HL-60 (cell line): ENCODE results near the gene ADRB1.

ENCODE experiments used
- GABPA ChIP-seq: IDR thresholded peaks from 2 replicates; pipeline ENCODE4 v1.6.1; 2012; ENCODE audit warnings: low read depth
- POLR2AphosphoS5 ChIP-seq: IDR thresholded peaks from 2 replicates; pipeline ENCODE4 v1.6.1; 2012; ENCODE audit warnings: low read depth
- SPI1 ChIP-seq: IDR thresholded peaks from 2 replicates; pipeline ENCODE4 v1.6.1; 2012; ENCODE audit warnings: low read depth, mild to moderate bottlenecking, borderline replicate concordance
- TF ChIP-seq, protein P1 (sequence below): IDR thresholded peaks from one replicate; pipeline ENCODE4 v1.5.1; 2011; ENCODE audit warnings: low read length, control low read depth, inconsistent platforms; ENCODE audit not compliant: insufficient read depth
- TF ChIP-seq, protein P2 (sequence below): IDR thresholded peaks from 2 replicates; pipeline ENCODE4 v1.6.1; 2012; ENCODE audit warnings: low read depth; ENCODE audit not compliant: insufficient replicate concordance

DNA sequence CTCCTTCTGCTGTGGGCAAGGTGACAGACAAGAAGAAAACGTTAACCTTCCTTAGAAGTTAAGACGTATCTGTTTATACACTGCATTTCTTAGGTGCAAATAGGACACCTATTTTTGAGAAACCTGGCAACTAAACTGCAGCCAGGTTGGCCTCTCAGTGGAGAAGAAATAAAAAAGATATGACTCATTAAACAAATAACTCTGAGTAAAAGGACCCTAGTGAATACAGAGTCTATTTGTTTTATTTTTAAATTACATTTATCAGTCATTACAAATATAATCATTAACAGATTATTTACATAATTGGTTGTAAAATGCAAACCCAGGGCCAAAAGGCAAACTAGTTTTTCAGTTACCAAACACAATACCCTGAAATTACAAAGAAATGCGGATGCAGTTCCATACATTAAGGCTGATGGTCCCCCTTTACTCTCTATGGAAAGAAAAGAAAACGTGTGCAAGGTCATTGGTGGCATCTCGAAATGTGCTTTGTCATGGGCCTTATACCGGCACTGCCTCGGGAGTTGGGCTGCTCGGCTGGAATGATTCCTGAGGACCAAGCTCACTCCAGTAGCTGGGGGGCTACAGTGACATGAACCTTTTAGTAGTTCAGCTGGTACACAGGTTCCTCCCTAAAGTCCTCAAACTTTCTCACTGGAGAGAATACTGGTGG lies 38.4 kb downstream of the ADRB1 start:
- TF ChIP-seq, protein P1, sequence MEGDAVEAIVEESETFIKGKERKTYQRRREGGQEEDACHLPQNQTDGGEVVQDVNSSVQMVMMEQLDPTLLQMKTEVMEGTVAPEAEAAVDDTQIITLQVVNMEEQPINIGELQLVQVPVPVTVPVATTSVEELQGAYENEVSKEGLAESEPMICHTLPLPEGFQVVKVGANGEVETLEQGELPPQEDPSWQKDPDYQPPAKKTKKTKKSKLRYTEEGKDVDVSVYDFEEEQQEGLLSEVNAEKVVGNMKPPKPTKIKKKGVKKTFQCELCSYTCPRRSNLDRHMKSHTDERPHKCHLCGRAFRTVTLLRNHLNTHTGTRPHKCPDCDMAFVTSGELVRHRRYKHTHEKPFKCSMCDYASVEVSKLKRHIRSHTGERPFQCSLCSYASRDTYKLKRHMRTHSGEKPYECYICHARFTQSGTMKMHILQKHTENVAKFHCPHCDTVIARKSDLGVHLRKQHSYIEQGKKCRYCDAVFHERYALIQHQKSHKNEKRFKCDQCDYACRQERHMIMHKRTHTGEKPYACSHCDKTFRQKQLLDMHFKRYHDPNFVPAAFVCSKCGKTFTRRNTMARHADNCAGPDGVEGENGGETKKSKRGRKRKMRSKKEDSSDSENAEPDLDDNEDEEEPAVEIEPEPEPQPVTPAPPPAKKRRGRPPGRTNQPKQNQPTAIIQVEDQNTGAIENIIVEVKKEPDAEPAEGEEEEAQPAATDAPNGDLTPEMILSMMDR = no peak
- TF ChIP-seq, protein P2, sequence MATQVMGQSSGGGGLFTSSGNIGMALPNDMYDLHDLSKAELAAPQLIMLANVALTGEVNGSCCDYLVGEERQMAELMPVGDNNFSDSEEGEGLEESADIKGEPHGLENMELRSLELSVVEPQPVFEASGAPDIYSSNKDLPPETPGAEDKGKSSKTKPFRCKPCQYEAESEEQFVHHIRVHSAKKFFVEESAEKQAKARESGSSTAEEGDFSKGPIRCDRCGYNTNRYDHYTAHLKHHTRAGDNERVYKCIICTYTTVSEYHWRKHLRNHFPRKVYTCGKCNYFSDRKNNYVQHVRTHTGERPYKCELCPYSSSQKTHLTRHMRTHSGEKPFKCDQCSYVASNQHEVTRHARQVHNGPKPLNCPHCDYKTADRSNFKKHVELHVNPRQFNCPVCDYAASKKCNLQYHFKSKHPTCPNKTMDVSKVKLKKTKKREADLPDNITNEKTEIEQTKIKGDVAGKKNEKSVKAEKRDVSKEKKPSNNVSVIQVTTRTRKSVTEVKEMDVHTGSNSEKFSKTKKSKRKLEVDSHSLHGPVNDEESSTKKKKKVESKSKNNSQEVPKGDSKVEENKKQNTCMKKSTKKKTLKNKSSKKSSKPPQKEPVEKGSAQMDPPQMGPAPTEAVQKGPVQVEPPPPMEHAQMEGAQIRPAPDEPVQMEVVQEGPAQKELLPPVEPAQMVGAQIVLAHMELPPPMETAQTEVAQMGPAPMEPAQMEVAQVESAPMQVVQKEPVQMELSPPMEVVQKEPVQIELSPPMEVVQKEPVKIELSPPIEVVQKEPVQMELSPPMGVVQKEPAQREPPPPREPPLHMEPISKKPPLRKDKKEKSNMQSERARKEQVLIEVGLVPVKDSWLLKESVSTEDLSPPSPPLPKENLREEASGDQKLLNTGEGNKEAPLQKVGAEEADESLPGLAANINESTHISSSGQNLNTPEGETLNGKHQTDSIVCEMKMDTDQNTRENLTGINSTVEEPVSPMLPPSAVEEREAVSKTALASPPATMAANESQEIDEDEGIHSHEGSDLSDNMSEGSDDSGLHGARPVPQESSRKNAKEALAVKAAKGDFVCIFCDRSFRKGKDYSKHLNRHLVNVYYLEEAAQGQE = no peak
- no peak for TF ChIP-seq GABPA
- no peak for TF ChIP-seq POLR2AphosphoS5
- no peak for TF ChIP-seq SPI1
